Pancreas (tissue), 10 donors: Measurements from ENCODE around the gene FCN2. TPM values are rescaled to one million over a fixed set of nuclear protein-coding genes. Genes with fewer than 3 reads are reported as not detected.

Source experiments
- ATAC-seq, 4 donors: fragments of 200-7000 bp; cut with Tn5 transposase; one replicate each; pipeline versions ENCODE4 v1.8.0 to v1.9.1; 2020; ENCODE audit warnings: mild to moderate bottlenecking in 4 of 4, moderate library complexity in 4 of 4
- DNase-seq, 6 donors: peaks; one replicate each; pipeline ENCODE4 v3.0.0-alpha.2; 2020
- FAIRE-seq: peaks from 2 replicates; lab custom pipeline; 2012; peaks lifted over from hg19 to GRCh38; lab: Jason Lieb, UNC
- H3K27ac ChIP-seq, 4 donors: fragments of 200-600 bp; sonication (generic); 1 replicate in 3 of 4; 2 replicates in 1 of 4; pipeline versions ENCODE4 v1.5.0 to v1.8.0; 2020
- H3K27me3 ChIP-seq, 4 donors: fragments of 200-600 bp; one replicate each; pipeline ENCODE4 v1.8.0; 2021
- H3K36me3 ChIP-seq, 3 donors: fragments of 200-600 bp; sonication (generic) in 1 of 3; one replicate each; pipeline versions ENCODE4 v1.5.0 to v1.8.0; 2020 to 2021
- H3K4me1 ChIP-seq, 3 donors: fragments of 200-600 bp; one replicate each; pipeline ENCODE4 v1.8.0; 2021
- H3K4me3 ChIP-seq, 4 donors: fragments of 200-600 bp; sonication (generic) in 2 of 4; one replicate each; pipeline versions ENCODE4 v1.5.0 to v1.8.0; 2020 to 2021
- H3K9me3 ChIP-seq, 4 donors: fragments of 200-600 bp; one replicate each; pipeline ENCODE4 v1.8.0; 2021
- CTCF ChIP-seq, 4 donors: fragments of 200-600 bp; sonication (generic) in 3 of 4; IDR thresholded peaks; one replicate each; pipeline versions ENCODE4 v1.5.0 to v1.8.0; 2021; ENCODE audit warnings: antibody characterized with exemption in 4 of 4
- WGBS, 2 donors: extraction: QIAGEN DNeasy Blood & Tissue Kit; methylation state at CpG; one replicate each; pipeline ENCODE4 v1.1.7; 2013; 5-methylcytosine and 5-hydroxymethylcytosine counted together
- intact Hi-C, 3 donors: fragments of 100-400 bp; cut with DNase I; formaldehyde crosslinking; loops; one replicate each; pipeline versions ENCODE4 v1.11.1 to v1.14.2; 2022
- polyA plus RNA-seq, 2 donors: library from polyadenylated mRNA; stranded (reverse); fragments of 200-250 nt; gene quantifications; one replicate each; pipeline ENCODE4 v1.2.3, GENCODE V29; 2013
- total RNA-seq, 6 donors: library from RNA; stranded (reverse); fragmentation: NEBNext Ultra II Directional in 4 of 6; extraction: Animal tissue kit (Norgen Biotek cat#: 25700) in 4 of 6; gene quantifications; one replicate each; pipeline versions ENCODE4 v1.2.1 to v1.2.4, GENCODE V29; 2021 to 2023
- donor health status: healthy with polysubstance abuse.
- donor health status: DM: no; HTN: no; CAD: no; lungs with moderate emphysema.
- donor health status: DM: no; HTN: no; CAD: no.
- donor health status: control.
- donor health status: control.
- donor health status: Bipolar disorder and iron deficiency.
- donor health status: DM: yes; HTN: yes; CAD: no.
- donor health status: DM: no; HTN: no; CAD: no.
- donor health status: DM: no; HTN: no; CAD: no.
- donor health status: DM: yes; HTN: yes; CAD: no.

The FCN2 gene
- total and polyA plus RNA-seq, 8 donors = 0.16 to 0.84 (median 0.38) TPM; not detected in 3

- Histone ChIP-seq H3K36me3 (no peaks in the 10 kb centered on the region), H3K4me1 (no peaks in the 10 kb centered on the region), H3K27me3 (no peaks in the 10 kb centered on the region), H3K27ac (no peak overlapping the region), H3K9me3 (no peaks in the 10 kb centered on the region), H3K4me3 (no peak overlapping the region)
- DNase-seq = no peak
- TF ChIP-seq CTCF (IDR thresholded peaks at IDR 0.05) = no peak
- no peak for ATAC-seq
- FAIRE-seq = no peak
- intact Hi-C loops = no loop called here
- 60 to 73% methylated on average over 4 of the region's 4 CpGs for WGBS, 2 donors
Measured at GRCh38 chr9:134877541-134877940, 3.1 kb upstream of the FCN2 start.

DNA sequence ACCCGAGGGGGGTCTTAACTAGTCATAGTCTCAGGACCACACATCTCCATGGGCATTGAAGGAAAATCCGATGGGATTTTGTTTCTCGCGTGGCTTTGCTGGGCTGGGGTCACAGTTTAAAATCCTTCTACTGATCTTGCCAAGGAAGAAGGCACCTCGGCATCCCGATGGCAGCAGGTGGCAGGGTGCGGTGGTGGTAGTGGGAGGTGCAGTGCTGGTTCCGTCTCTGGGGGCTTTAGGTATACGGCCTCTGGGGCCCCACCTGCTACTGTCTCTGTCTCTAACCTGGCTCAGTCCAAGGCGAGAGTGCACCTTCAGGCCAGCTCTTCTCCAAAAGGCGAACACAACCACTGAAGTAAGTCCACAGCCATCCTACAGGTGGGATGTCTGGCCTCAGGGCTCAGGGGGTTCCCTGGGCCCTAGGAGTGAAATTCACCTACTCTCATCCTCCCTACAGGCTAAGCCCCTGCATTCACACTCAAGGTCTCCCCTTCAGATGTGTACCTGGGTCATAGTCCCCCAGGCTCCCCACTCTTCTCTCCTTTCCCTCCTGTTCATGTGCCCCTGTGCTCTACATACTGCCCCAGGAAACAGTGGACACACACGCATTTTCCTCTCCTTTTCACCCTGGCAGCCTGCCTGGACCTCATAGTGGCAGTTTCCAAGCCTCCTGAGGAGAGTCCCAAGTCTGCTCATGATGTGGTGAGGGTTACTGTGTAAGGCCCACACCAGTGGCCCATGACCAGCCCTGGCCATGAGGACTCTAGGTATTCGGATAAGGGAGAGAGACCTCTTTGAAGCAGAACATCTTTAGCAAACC, 736 bp upstream of the FCN2 start:
- Histone ChIP-seq H3K4me3 (no peak overlapping the region), H3K36me3 (no peaks in the 10 kb centered on the region), H3K27ac (no peak overlapping the region), H3K9me3 (no peaks in the 10 kb centered on the region), H3K27me3 (no peaks in the 10 kb centered on the region), H3K4me1 (no peaks in the 10 kb centered on the region)
- intact Hi-C loops = no loop called here
- DNase-seq (peak in 1 of 6 donors; percentile 32), FAIRE-seq (no peak), ATAC-seq (no peak)
- 68 to 83% methylated on average over 13 of the region's 13 CpGs for WGBS, 2 donors
- no peak for TF ChIP-seq CTCF (IDR thresholded peaks at IDR 0.05)

DNA sequence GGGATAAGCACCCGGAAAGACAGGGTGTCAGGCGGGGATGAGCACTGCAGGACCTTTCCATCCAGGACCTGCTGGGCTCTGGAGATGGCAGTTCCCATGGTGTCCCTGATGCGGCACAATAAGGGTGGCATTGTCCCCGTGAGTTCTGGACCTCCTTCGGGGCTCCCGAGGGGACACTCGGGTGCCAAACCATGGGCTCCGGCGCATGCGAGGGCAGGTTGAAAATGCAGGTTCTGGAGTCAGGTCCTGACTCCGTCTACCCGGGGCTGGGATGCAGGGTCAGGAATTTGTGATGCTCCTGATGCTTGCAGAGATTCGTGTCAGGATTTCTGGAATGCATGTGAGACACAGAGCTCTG, 682 bp downstream of the FCN2 start:
- no peaks in the 10 kb centered on the region for H3K36me3 ChIP-seq
- H3K4me1 ChIP-seq = no peaks in the 10 kb centered on the region
- DNase-seq = peak in 1 of 6 donors; percentile 19
- ATAC-seq = no peak
- no peak for FAIRE-seq
- 70 to 80% methylated on average over 13 of the region's 13 CpGs for WGBS, 2 donors
- no peak overlapping the region for H3K27ac ChIP-seq
- H3K4me3 ChIP-seq = no peak overlapping the region
- intact Hi-C loops = no loop called here
- no peaks in the 10 kb centered on the region for H3K9me3 ChIP-seq
- H3K27me3 ChIP-seq = no peaks in the 10 kb centered on the region
- no peak for TF ChIP-seq CTCF (IDR thresholded peaks at IDR 0.05)

DNA sequence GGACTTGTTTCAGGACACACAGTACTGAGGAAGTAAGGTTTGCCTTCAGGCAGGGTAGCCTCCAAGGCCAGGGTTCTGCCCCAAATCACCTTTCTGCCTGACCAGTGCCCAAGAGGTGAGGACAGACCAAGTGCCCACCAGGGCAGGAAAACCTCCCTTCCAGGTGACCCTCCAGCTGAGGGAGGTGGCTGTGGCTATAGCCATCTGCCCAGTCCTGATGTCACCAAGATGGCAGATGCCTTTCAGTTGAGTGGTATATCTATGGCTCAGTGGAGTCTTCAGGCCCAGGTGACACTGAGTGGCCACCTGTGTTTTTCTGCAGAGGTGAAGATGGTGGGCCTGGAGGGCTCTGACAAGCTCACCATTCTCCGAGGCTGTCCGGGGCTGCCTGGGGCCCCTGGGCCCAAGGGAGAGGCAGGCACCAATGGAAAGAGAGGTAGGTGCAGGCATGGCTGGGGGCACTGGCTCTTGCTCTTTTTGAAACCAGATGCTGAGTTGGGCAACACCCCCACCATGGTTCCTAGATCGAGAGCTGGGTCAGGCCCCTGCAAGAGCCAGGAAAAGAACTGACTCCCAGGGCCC, 1.7 kb downstream of the FCN2 start:
- H3K27me3 ChIP-seq = no peaks in the 10 kb centered on the region
- 50 to 75% methylated on average over 3 of the region's 3 CpGs for WGBS, 2 donors
- no peak for ATAC-seq

More for the DNA sequence above, 1.7 kb downstream of the FCN2 start:
- H3K27ac ChIP-seq = no peak overlapping the region
- no peak overlapping the region for H3K4me3 ChIP-seq
- TF ChIP-seq CTCF (IDR thresholded peaks at IDR 0.05) = no peak
- H3K36me3 ChIP-seq = no peaks in the 10 kb centered on the region
- H3K4me1 ChIP-seq = no peaks in the 10 kb centered on the region
- intact Hi-C loops = no loop called here
- no peaks in the 10 kb centered on the region for H3K9me3 ChIP-seq
- FAIRE-seq (no peak), DNase-seq (peak in 1 of 6 donors; percentile 20)
